GM21825 (cell line): Measurements from ENCODE around the gene NUDT3.
A peak's percentile ranks its signal among the peaks of the same experiment; 100 is the strongest.
"Not testable (repeated sequence)": the region's sequence is repeated elsewhere in the genome, so short reads cannot be mapped to it uniquely, and the experiment has no call there.

Experiments used
- ATAC-seq: cut with Tn5 transposase; IDR thresholded peaks from one replicate; pipeline ENCODE4 v1.9.1; 2021; ENCODE audit warnings: mild to moderate bottlenecking, moderate library complexity; ENCODE audit not compliant: unreplicated experiment

NUDT3 gene

DNA sequence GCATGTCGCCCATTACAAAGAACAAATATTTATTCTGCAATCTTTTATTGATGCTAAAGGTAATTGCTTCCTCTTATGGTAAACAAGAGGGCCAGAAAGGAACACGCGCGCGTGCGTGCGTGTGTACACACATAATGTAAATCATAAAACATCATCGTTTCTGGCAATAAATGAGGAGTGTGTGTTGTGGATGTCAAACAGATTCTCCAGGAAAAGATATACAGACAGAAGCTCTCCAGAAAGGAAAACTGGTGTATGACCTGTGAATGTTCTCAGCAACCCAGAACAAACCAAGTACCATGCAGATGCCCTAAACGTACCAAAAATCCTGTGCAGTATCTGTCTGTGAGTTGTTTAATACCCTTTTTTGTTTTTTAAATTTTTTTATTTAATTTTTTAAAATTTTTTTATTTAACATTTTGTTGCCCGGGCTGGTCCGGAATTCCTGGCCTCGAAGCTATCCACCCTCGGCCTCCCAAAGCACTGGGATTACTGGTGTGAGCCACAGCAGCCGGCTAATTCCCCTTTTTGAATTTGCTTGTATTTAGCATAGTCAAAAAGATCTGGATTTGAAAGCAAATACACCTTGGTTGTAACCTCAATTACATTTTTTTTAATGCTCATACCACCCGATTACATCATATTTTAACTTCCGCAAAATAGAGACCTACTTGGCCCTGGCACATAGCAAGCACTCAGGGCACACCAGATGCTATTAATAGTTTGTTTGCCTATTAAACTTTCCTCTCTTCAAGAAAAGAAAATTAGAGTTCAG lies 909 bp upstream of the NUDT3 start:
- no peak for ATAC-seq

- peak; percentile 23 for ATAC-seq
Measured at GRCh38 chr6:34391786-34392496, 528 bp downstream of the NUDT3 start.

DNA sequence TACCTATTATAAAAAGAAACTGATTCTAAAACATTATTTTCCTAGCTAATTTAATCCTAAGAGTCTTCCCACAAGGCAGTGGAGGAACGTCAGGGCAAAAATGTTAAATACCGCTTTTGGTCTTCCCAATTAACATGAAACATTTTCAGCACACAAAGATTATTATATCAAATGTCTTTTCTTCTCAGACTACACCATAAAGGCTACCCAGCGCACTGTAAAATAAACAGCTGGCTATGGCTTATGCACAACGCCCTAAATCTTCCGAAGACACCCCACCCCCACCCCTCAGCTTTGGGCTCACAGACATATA lies 1.0 kb downstream of the NUDT3 start:
- no peak for ATAC-seq

DNA sequence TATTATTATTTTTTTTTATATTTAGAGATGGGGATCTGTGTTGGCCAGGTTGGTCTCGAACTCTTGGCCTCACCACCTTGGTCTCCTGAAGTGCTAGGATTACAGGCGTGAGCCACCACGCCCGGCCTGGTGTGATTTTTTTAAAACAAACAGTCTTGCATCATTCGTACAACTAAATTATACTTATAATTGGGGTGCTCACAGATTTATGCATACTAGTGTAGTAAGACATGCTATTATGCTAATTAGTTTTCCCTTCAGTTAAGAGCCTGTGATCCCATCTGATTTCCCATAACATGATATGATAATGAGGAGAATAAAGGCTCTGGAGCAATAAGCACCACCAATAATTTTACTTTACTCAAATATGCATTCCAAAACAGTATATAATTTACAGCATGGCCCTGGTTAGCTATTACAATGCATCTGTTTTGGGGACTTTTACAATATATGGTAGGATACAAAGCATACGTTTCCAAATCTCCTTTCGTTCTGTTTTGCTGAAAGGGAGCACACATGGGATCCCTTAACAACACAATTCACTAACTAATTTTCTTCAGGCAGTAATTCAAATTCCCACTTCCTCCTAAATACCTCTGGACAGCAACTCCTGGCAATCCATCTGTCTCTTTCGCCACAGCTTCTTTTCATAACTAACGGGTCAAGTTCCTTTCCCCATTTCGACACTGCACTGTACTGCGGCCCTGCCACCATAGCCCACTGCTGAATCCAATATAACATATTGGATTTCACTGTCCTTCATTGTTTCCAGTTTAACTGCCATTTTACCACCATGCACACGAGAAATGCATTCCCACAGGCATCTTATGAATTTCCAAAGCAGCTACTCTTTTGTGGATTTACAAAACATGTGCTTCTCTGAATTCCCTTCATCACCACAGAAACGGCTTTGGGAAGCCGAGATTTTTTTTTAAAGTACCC lies 1.7 kb downstream of the NUDT3 start:
- ATAC-seq, result no peak

DNA sequence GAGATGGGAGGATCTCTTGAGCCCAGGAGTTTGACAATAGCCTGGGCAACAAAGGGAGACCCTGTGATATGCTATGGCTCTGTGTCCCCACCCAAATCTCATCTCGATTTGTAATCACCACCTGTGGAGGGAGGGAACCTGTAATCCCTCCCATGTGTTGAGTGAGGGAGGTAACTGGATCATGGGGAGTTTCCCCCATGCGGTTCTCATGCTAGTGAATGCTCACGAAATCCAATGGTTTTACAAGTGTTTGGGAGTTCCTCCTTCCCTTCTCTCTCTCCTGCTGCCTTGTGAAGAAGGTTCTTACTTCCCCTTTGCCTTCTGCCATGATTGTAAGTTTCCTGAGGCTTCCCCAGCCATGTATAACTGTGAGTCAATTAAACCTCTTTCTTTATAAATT lies 3.4 kb downstream of the NUDT3 start:
- no peak for ATAC-seq

DNA sequence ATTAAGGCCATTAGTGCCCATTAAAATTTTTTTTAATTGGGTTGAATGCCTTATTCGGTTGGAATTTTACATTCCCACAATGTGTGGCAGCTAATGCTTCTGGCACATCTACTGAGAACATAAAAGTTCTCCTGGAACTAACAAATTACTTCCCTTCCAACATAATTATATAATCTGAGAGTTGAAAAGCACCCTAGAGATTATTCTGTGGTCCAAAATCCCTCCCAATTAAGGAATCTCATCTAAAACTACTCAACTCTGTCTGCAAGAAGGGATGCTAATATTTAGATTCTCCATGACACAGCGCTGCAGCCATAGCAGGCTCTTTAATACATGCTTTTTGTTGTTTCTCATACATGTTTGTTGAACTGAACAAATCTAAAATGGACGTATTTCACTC lies 4.0 kb downstream of the NUDT3 start:
- no peak for ATAC-seq

GRCh38 chr6:34386316-34387137 lies 5.9 kb downstream of the NUDT3 start:
- no peak for ATAC-seq

DNA sequence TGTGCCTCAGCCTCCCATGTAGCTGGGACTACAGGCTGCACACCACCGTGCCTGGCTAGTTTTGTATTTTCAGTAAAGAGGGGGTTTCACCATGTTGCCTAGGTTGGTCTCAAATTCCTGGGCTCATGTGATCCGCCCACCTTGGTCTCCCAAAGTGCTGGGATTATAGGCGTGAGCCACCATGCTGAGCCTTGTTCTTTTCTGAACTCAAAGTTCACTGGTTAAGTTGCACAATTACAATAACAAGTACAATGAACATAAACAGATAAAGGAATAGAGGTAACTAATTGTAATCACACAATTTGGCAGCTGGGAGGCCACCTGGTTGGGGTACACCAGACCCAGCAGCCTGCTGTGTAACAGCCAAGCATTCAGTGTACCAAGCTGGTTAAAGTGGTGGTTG lies 6.7 kb downstream of the NUDT3 start:
- no peak for ATAC-seq

DNA sequence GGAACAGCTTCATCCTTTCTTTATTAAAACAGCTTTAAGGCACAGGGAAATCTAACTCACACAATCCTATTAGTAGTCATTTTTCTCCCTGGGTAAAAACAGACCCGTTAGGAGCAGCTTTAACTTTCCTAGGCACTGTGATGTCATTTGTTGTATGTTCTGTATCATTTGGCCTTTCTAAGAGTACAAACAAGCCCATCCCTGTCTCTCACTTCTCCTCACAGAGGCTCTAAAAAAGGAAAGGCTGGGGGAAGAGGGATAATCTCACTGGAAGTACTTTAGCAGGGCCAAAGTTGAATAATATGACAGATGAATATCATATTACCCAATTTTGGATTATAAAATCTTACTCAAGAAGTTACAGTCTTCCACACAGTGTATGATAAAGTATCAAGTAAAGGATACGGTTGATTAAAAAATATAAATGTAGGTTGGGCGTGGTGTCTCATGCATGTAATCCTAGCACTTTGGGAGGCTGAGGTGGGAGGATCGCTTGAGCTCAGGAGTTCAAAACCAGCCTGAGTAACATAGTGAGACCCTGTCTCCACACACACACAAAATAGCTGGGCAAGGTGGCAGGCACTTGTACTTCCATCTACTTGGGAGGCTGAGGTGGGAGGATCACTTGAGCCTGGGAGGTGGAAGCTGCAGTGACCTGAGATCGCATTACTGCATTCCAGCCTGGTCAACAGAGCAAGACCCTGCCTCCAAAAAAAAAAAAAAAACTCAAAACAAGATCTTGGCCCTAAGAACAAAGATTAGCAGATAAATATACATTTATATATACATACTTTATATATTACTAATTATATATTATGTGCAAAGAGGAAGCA lies 7.9 kb downstream of the NUDT3 start:
- no peak for ATAC-seq

DNA sequence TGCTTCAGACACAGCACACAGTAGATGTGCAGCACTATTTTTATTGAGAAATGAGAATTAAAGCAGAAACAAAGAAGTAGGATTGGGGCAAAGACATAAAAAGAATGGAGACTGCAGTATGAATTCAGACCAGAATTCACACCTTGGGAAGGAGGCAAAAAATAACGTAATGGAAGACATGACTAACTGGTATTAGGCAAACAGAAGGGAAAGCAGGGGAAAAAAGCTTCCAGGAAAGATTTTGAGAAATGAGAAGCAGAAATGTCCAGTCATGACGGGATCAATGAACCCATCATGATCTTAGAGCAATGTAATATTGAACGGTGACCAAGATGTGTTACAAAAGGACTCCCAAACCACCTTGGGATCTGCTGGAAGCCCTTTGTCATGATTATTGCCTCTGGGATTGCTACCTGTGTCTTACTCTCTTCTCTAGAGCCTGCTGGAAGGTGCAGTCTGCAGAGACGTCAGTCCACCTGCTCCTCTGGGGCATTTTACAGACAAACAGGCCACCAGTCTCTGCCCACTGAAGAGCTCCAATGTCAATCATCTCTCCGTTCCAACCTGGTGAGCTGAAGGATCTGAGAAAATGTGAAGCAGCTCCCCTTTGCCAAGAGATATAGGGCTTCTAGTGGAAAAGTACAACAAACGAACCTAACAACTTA lies 8.7 kb downstream of the NUDT3 start:
- no peak for ATAC-seq

DNA sequence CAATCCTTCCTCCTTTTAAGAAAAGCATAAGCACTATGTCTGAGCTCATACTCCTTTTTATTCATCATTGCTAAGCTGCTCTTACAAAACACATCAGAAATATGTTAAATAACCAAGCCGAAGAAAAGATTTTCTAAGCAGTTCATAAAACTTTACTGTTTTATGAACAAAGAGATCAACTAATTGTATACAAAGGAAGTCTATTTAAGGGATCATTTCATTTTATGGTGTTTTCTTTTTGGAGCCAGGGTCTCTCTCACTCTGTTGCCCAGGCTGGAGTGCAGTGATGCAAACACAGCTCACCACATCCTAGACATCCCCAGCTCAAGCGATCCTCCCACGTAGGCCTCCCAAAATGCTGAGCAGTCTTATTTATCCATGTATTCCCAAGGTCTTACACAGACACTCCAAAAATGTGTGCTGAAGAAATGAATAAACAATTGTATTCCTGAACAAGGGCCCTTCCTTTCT lies 9.3 kb downstream of the NUDT3 start:
- ATAC-seq, result no peak

- no peak for ATAC-seq
Measured at GRCh38 chr6:34381081-34381480, 11.4 kb downstream of the NUDT3 start.

DNA sequence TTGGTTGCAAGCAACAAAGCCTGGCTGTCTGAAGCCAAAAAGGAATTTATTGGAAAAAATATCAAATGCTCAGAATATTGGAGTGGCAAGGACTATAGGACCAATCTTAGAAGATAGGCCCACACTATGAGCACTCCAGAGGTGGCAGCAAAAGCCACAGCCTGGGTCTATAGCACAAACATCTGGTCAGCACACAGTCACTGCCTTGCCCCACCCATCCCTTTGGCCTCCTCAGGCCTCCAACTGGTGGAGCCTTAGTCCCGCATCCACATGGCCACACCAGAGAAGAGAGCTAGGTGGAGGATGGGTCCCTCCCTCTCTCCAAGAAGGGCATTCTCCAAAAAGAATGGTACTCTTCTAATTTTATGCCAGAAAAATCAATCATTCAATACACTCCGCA lies 14.0 kb downstream of the NUDT3 start:
- no peak for ATAC-seq

GRCh38 chr6:34377984-34378383 lies 14.5 kb downstream of the NUDT3 start:
- ATAC-seq, result no peak

DNA sequence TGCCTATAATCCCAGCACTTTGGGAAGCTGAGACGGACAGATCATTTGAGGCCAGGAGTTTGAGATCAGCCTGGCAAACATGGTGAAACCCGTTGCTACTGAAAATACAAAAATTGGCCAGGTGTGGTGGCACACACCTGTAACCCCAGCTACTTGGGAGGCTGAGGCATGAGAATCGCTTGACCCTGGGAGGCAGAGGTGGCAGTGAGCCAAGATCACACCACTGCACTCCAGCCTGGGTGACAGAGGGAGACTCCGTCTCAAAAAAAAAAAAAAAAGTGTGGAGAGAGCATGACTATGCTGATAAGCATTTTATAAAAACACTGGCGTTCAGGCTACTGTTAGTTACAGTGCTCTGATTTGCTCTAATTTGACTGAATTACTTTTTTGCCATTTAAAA lies 14.9 kb downstream of the NUDT3 start:
- ATAC-seq, result not testable (repeated sequence)

GRCh38 chr6:34375833-34376232 lies 16.6 kb downstream of the NUDT3 start:
- no peak for ATAC-seq

GRCh38 chr6:34374508-34374907 lies 18.0 kb downstream of the NUDT3 start:
- ATAC-seq, result no peak

DNA sequence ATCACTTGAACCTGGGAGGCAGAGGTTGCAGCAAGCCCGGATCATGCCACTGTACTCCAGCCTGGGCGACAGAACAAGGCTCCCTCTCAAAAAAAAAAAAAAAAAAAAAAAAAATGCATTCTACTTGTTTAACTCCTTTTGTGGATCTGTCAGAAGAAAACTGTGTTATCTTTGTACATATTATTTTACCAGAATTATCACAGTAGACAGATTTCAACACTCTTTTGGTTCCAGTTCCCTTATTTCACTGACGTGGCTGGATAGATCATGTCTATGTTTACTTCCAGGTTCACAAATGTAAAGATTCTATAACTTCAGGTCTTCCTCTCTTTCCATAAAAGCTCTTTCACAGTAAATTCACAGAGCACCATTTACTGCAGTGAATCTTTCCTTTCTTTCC lies 18.4 kb downstream of the NUDT3 start:
- ATAC-seq, result no peak

DNA sequence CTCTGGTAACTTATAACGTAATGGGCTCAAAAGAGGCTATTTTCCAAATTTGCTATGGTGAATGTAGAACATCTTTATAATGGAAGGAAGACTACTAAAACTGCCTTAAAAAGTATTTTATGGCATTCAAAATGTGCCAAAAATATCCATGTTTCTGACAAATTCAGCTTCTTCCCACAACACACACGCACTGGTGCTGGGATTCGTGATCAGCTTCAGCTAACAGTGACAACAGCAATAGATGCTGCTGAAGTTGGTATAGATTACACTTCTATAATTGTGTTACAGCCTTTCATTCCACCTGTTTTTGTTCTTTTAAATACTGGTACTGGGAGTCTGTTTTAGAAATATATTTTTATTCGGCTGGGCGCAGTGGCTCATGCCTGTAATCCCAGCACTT lies 19.0 kb downstream of the NUDT3 start:
- ATAC-seq, result no peak
